ENCODE data around the gene RPS6KA3. TPM values are rescaled to one million over a fixed set of nuclear protein-coding genes. Genes with fewer than 3 reads are reported as not detected.

RPS6KA3 gene
- total RNA-seq, 2 donors from 2014 or later, result 108 to 112 TPM

- Mint-ChIP-seq H3K27me3 (peaks cover 28% of the 10 kb centered on the region), H3K4me3 (peak overlapping the region; percentile 57), H3K27ac (no peak overlapping the region), H3K36me3 (ENCODE audit: low read depth) (no peaks in the 10 kb centered on the region), H3K4me1 (peaks cover 2% of the 10 kb centered on the region)
- ATAC-seq (no peak), DNase-seq (no peak)
- no peaks in the 10 kb centered on the region for H3K9me3 ChIP-seq (ENCODE audit: control insufficient read depth, low read length, poor library complexity, severe bottlenecking)
These were observed 150.6 kb downstream of the RPS6KA3 start for GRCh38 chrX:20116087-20116576.

- Mint-ChIP-seq H3K27ac (no peak overlapping the region), H3K4me1 (peaks cover 2% of the 10 kb centered on the region), H3K36me3 (ENCODE audit: low read depth) (no peaks in the 10 kb centered on the region), H3K4me3 (no peak overlapping the region), H3K27me3 (peaks cover 25% of the 10 kb centered on the region)
- ATAC-seq (no peak), DNase-seq (no peak)
- H3K9me3 ChIP-seq (ENCODE audit: control insufficient read depth, low read length, poor library complexity, severe bottlenecking), result no peaks in the 10 kb centered on the region
These were observed 154.5 kb downstream of the RPS6KA3 start for GRCh38 chrX:20112022-20112774.

- peaks cover 2% of the 10 kb centered on the region for H3K4me1 Mint-ChIP-seq
- no peaks in the 10 kb centered on the region for H3K9me3 ChIP-seq (ENCODE audit: control insufficient read depth, low read length, poor library complexity, severe bottlenecking)
- DNase-seq (no peak), ATAC-seq (no peak)
- peaks cover 20% of the 10 kb centered on the region for H3K27me3 Mint-ChIP-seq
- no peak overlapping the region for H3K4me3 Mint-ChIP-seq
- peak overlapping the region; percentile 57 for H3K27ac Mint-ChIP-seq
- H3K36me3 Mint-ChIP-seq (ENCODE audit: low read depth), result no peaks in the 10 kb centered on the region
These were observed 155.4 kb downstream of the RPS6KA3 start for GRCh38 chrX:20111271-20111670.

GRCh38 chrX:20101934-20102581, 164.7 kb downstream of the RPS6KA3 start:
- H3K9me3 ChIP-seq (ENCODE audit: control insufficient read depth, low read length, poor library complexity, severe bottlenecking), result no peaks in the 10 kb centered on the region
- no peaks in the 10 kb centered on the region for H3K36me3 Mint-ChIP-seq (ENCODE audit: low read depth)
- no peak overlapping the region for H3K27ac Mint-ChIP-seq
- no peak overlapping the region for H3K4me3 Mint-ChIP-seq
- DNase-seq (no peak), ATAC-seq (no peak)
- no peaks in the 10 kb centered on the region for H3K27me3 Mint-ChIP-seq
- H3K4me1 Mint-ChIP-seq, result no peaks in the 10 kb centered on the region

Other genes with a start within 250 kb of the RPS6KA3 start
- under 1 TPM in 1 of 2 donors, not detected in 1; 0.08 TPM for gene MAP7D2, start 150.0 kb downstream of the RPS6KA3 start, total RNA-seq
- gene EIF1AX, start 125.1 kb downstream of the RPS6KA3 start, total RNA-seq, result 10 to 100 TPM; 34.3 to 36.5 TPM

Data from T-helper 17 cell (primary cell).